Suprapubic skin (tissue), 3 donors: ENCODE results near the gene ZW10.

ENCODE experiments used
- CTCF ChIP-seq, 2 donors: fragments of 200-600 bp in 1 of 2; fragments of 450-650 bp in 1 of 2; sonication (generic) in 1 of 2; IDR thresholded peaks; one replicate each; pipeline ENCODE4 v1.5.1; 2016 to 2019; ENCODE audit warnings: antibody characterized with exemption in 2 of 2, mild to moderate bottlenecking in 1 of 2, moderate library complexity in 1 of 2
- EP300 ChIP-seq: sonication (generic); formaldehyde crosslinking; IDR thresholded peaks from one replicate; pipeline ENCODE4 v1.6.1; 2017; ENCODE audit warnings: antibody characterized with exemption
- POLR2A ChIP-seq, 2 donors: fragments of 450-650 bp; IDR thresholded peaks; one replicate each; pipeline ENCODE4 v1.6.1; 2017; ENCODE audit warnings: antibody characterized with exemption in 2 of 2, mild to moderate bottlenecking in 2 of 2, moderate library complexity in 2 of 2

- TF ChIP-seq CTCF (IDR thresholded peaks at IDR 0.05) = no peak
- no peak for TF ChIP-seq EP300
- no peak for TF ChIP-seq POLR2A (IDR thresholded peaks at IDR 0.05)
These were observed 29.1 kb upstream of the ZW10 start for GRCh38 chr11:113802621-113803020.
